GM23338 (cell line): Measurements from ENCODE around the gene TKFC. TPM values are rescaled to one million over a fixed set of nuclear protein-coding genes. Genes with fewer than 3 reads are reported as not detected.

Experiments used
- ATAC-seq: fragments of 200-7000 bp; cut with Tn5 transposase; 3 replicates; pipeline ENCODE4 v1.9.1; 2020
- DNase-seq: peaks from one replicate; pipeline ENCODE4 v3.0.0-alpha.2; 2015; ENCODE audit warnings: low spot score
- H2AFZ ChIP-seq: fragments of 200-600 bp; sonication (generic); 2 replicates; pipeline ENCODE4 v1.8.0; 2016; ENCODE audit warnings: antibody characterized with exemption, mild to moderate bottlenecking, moderate library complexity
- H3F3A ChIP-seq: fragments of 200-600 bp; sonication (generic); replicated peaks from 2 replicates; pipeline ENCODE4 v1.8.0; 2017; ENCODE audit warnings: antibody characterized with exemption, mixed run types, low read depth
- H3K27ac ChIP-seq: fragments of 200-600 bp; sonication (generic); 2 replicates; pipeline ENCODE4 v1.6.1; 2016; ENCODE audit warnings: low read depth
- H3K27me3 ChIP-seq: fragments of 200-600 bp; sonication (generic); 2 replicates; pipeline ENCODE4 v1.8.0; 2016; ENCODE audit warnings: mild to moderate bottlenecking, mixed run types, moderate library complexity; ENCODE audit not compliant: insufficient read depth
- H3K36me3 ChIP-seq: fragments of 200-600 bp; sonication (generic); 2 replicates; pipeline ENCODE4 v1.8.0; 2016; ENCODE audit warnings: mild to moderate bottlenecking; ENCODE audit not compliant: insufficient read depth
- H3K4me1 ChIP-seq: fragments of 200-600 bp; sonication (generic); 2 replicates; pipeline ENCODE4 v1.8.0; 2016; ENCODE audit warnings: mild to moderate bottlenecking, moderate library complexity; ENCODE audit not compliant: insufficient read depth
- H3K4me2 ChIP-seq: fragments of 200-600 bp; sonication (generic); 2 replicates; pipeline ENCODE4 v1.7.1; 2017; ENCODE audit warnings: mixed run types
- H3K4me3 ChIP-seq: fragments of 200-600 bp; sonication (generic); 2 replicates; pipeline ENCODE4 v1.6.1; 2016; ENCODE audit warnings: mixed run types
- H3K79me2 ChIP-seq: fragments of 200-600 bp; sonication (generic); replicated peaks from 2 replicates; pipeline ENCODE4 v1.8.0; 2017; ENCODE audit warnings: mild to moderate bottlenecking; ENCODE audit not compliant: insufficient read depth
- H3K9me2 ChIP-seq: fragments of 200-600 bp; sonication (generic); 2 replicates; pipeline ENCODE4 v1.8.0; 2017; ENCODE audit not compliant: insufficient read depth
- H4K20me1 ChIP-seq: fragments of 200-600 bp; sonication (generic); replicated peaks from 2 replicates; pipeline ENCODE4 v1.8.0; 2017; ENCODE audit warnings: mild to moderate bottlenecking; ENCODE audit not compliant: insufficient read depth
- H3K27ac Mint-ChIP-seq: 2 replicates; pipeline ENCODE4 v1.8.0; 2020; ENCODE audit warnings: inconsistent platforms, mild to moderate bottlenecking, moderate library complexity, mixed read lengths
- H3K27me3 Mint-ChIP-seq: 3 replicates; pipeline ENCODE4 v1.8.0; 2022; ENCODE audit warnings: low read depth, mild to moderate bottlenecking, moderate library complexity, mixed read lengths, inconsistent platforms; ENCODE audit not compliant: insufficient read depth, poor library complexity
- H3K36me3 Mint-ChIP-seq: 3 replicates; pipeline ENCODE4 v1.8.0; 2021; ENCODE audit warnings: low read depth, mild to moderate bottlenecking, inconsistent platforms, moderate library complexity, mixed read lengths
- H3K4me1 Mint-ChIP-seq: 3 replicates; pipeline ENCODE4 v1.8.0; 2020; ENCODE audit warnings: mild to moderate bottlenecking, inconsistent platforms, mixed read lengths
- H3K4me3 Mint-ChIP-seq: 3 replicates; pipeline ENCODE4 v1.8.0; 2021; ENCODE audit warnings: moderate library complexity, mild to moderate bottlenecking, inconsistent platforms, mixed read lengths
- H3K9me3 Mint-ChIP-seq: 3 replicates; pipeline ENCODE4 v1.8.0; 2020; ENCODE audit warnings: moderate library complexity, mild to moderate bottlenecking, inconsistent platforms, mixed read lengths
- EZH2 ChIP-seq: fragments of 200-600 bp; sonication (generic); IDR thresholded peaks from one replicate; pipeline ENCODE4 v1.8.0; 2017; ENCODE audit warnings: antibody characterized with exemption, mild to moderate bottlenecking, low read depth; ENCODE audit not compliant: unreplicated experiment
- POLR2AphosphoS5 ChIP-seq: IDR thresholded peaks from 2 replicates; pipeline ENCODE4 v1.6.1; 2016; ENCODE audit warnings: antibody characterized with exemption, low read depth
- REST ChIP-seq: IDR thresholded peaks from one replicate; pipeline ENCODE4 v1.6.1; 2018; ENCODE audit warnings: antibody characterized with exemption; ENCODE audit not compliant: unreplicated experiment
- STAT1 ChIP-seq: IDR thresholded peaks from one replicate; pipeline ENCODE4 v1.6.1; 2016; ENCODE audit warnings: antibody characterized with exemption; ENCODE audit not compliant: unreplicated experiment
- ZNF331 ChIP-seq: fragments of 250-450 bp; sonication (Bioruptor Pico); IDR thresholded peaks from 2 replicates; pipeline ENCODE4 v1.5.0; 2020; ENCODE audit warnings: low read depth, mild to moderate bottlenecking, moderate library complexity
- polyA plus RNA-seq: library from polyadenylated mRNA; unstranded; fragments of >200 nt; fragmentation: Nextera tagmentation; extraction: Ambion mirVana; gene quantifications from 2 replicates; pipeline ENCODE4 v1.2.1, GENCODE V29; 2016
- total RNA-seq: library from RNA; depleted of rRNA; stranded (reverse); fragments of >200 nt; shearing (Covaris generic); gene quantifications from 2 replicates; pipeline ENCODE4 v1.2.3, GENCODE V29; 2014

Gene TKFC
- total and polyA plus RNA-seq, 2 experiments from 2014 or later, result 21.7 to 46.9 TPM

GRCh38 chr11:61305417-61305816 is 27.6 kb upstream of the TKFC start:
- no peak overlapping the region for H3K4me3 ChIP-seq
- H3K27me3 ChIP-seq, result no peaks in the 10 kb centered on the region
- H2AFZ ChIP-seq, result no peak overlapping the region
- H4K20me1 ChIP-seq, result peaks cover 33% of the 10 kb centered on the region; the same call in 1 of the 2 replicates
- H3K4me2 ChIP-seq, result no peak overlapping the region
- H3K79me2 ChIP-seq, result peaks cover 5% of the 10 kb centered on the region; the same call in 1 of the 2 replicates
- TF ChIP-seq ZNF331 (CRISPR knock-in tag), result no peak
- no peak for TF ChIP-seq POLR2AphosphoS5
- Mint-ChIP-seq H3K4me1 (no peaks in the 10 kb centered on the region; the same call in 2 of the 3 replicates), H3K4me3 (no peak overlapping the region), H3K9me3 (no peaks in the 10 kb centered on the region), H3K36me3 (peaks cover 47% of the 10 kb centered on the region), H3K27ac (no peak overlapping the region), H3K27me3 (peaks cover under 1% of the 10 kb centered on the region)
- H3K9me2 ChIP-seq, result no peaks in the 10 kb centered on the region
- H3K4me1 ChIP-seq, result no peaks in the 10 kb centered on the region
- H3K36me3 ChIP-seq, result peaks cover 81% of the 10 kb centered on the region
- ATAC-seq, result no peak
- H3K27ac ChIP-seq, result no peak overlapping the region
- H3F3A ChIP-seq, result 0 out of 2 replicates have a peak, but pooled peaks cover 8% of the 10 kb centered on the region
- DNase-seq, result no peak

GRCh38 chr11:61306221-61306620 is 26.8 kb upstream of the TKFC start:
- H3K9me2 ChIP-seq, result no peaks in the 10 kb centered on the region
- Mint-ChIP-seq H3K27me3 (no peaks in the 10 kb centered on the region), H3K9me3 (no peaks in the 10 kb centered on the region), H3K27ac (no peak overlapping the region), H3K4me3 (no peak overlapping the region), H3K36me3 (peaks cover 39% of the 10 kb centered on the region), H3K4me1 (no peaks in the 10 kb centered on the region)
- no peak for TF ChIP-seq STAT1
- ATAC-seq (no peak), DNase-seq (no peak)
- no peak overlapping the region for H3K4me3 ChIP-seq
- peaks cover 33% of the 10 kb centered on the region; the same call in 1 of the 2 replicates for H4K20me1 ChIP-seq
- peaks cover 5% of the 10 kb centered on the region; the same call in 1 of the 2 replicates for H3K79me2 ChIP-seq
- no peak overlapping the region for H3K4me2 ChIP-seq
- no peaks in the 10 kb centered on the region for H3K27me3 ChIP-seq
- H2AFZ ChIP-seq, result no peak overlapping the region
- 0 out of 2 replicates have a peak, but pooled peaks cover 8% of the 10 kb centered on the region for H3F3A ChIP-seq
- no peak overlapping the region for H3K27ac ChIP-seq
- H3K4me1 ChIP-seq, result no peaks in the 10 kb centered on the region
- peaks cover 81% of the 10 kb centered on the region for H3K36me3 ChIP-seq

GRCh38 chr11:61307354-61307753 is 25.7 kb upstream of the TKFC start:
- no peak for DNase-seq
- peaks cover 37% of the 10 kb centered on the region for H3K36me3 Mint-ChIP-seq
- no peaks in the 10 kb centered on the region for H3K4me1 Mint-ChIP-seq
- H3K27ac Mint-ChIP-seq, result no peak overlapping the region
- no peak overlapping the region for H3K4me3 Mint-ChIP-seq
- Histone ChIP-seq H3K4me1 (no peaks in the 10 kb centered on the region), H3F3A (0 out of 2 replicates have a peak, but pooled peaks cover 8% of the 10 kb centered on the region), H2AFZ (no peak overlapping the region), H4K20me1 (peaks cover 33% of the 10 kb centered on the region; the same call in 1 of the 2 replicates), H3K36me3 (peaks cover 76% of the 10 kb centered on the region), H3K79me2 (peaks cover 5% of the 10 kb centered on the region; the same call in 1 of the 2 replicates), H3K4me2 (no peak overlapping the region), H3K27me3 (no peaks in the 10 kb centered on the region), H3K27ac (no peak overlapping the region), H3K9me2 (no peaks in the 10 kb centered on the region), H3K4me3 (no peak overlapping the region)
- H3K9me3 Mint-ChIP-seq, result no peaks in the 10 kb centered on the region
- ATAC-seq, result no peak
- no peaks in the 10 kb centered on the region for H3K27me3 Mint-ChIP-seq
- no peak for TF ChIP-seq EZH2
- peak; percentile 44 for TF ChIP-seq REST
